ENCODE measurements around the gene RAG1. TPM values are rescaled to one million over a fixed set of nuclear protein-coding genes. Genes with fewer than 3 reads are reported as not detected.

The RAG1 gene
- total RNA-seq, 1 experiment from 2014 or later: 0.11 TPM

- Histone ChIP-seq H3K27ac (ENCODE audit: low read depth, low read length, poor library complexity, severe bottlenecking) (no peak overlapping the region), H3K9me3 (ENCODE audit: low read depth, low read length, poor library complexity, severe bottlenecking) (no peaks in the 10 kb centered on the region), H3K4me3 (ENCODE audit: low read depth, low read length, poor library complexity, severe bottlenecking) (no peak overlapping the region), H3K36me3 (ENCODE audit: insufficient read depth, low read length, poor library complexity, severe bottlenecking) (no peaks in the 10 kb centered on the region), H3K4me1 (ENCODE audit: insufficient read depth, low read length, poor library complexity, severe bottlenecking) (no peaks in the 10 kb centered on the region), H3K27me3 (replicated peaks; ENCODE audit: insufficient read depth, low read depth, low read length, poor library complexity) (no peaks in the 10 kb centered on the region)
- intact Hi-C loops (cut with micrococcal nuclease; ENCODE audit: unreplicated experiment): no loop called here
- no peak for DNase-seq (ENCODE audit: low spot score)
- CTCF ChIA-PET: no interaction called here
- POLR2A ChIA-PET (ENCODE audit: low non-redundant PET): no interaction called here
- BruUV-seq (replicated peaks): no TSS peak
- TF ChIP-seq CTCF (conservative IDR thresholded peaks at IDR 0.05; ENCODE audit: low read depth, low read length): no peak
- TF ChIP-seq EZH2 (IDR thresholded peaks at IDR 0.05; ENCODE audit: borderline replicate concordance, low read depth, low read length, poor library complexity, severe bottlenecking): no peak
These were observed 37.7 kb downstream of the RAG1 start for GRCh38 chr11:36605221-36606216.

DNA sequence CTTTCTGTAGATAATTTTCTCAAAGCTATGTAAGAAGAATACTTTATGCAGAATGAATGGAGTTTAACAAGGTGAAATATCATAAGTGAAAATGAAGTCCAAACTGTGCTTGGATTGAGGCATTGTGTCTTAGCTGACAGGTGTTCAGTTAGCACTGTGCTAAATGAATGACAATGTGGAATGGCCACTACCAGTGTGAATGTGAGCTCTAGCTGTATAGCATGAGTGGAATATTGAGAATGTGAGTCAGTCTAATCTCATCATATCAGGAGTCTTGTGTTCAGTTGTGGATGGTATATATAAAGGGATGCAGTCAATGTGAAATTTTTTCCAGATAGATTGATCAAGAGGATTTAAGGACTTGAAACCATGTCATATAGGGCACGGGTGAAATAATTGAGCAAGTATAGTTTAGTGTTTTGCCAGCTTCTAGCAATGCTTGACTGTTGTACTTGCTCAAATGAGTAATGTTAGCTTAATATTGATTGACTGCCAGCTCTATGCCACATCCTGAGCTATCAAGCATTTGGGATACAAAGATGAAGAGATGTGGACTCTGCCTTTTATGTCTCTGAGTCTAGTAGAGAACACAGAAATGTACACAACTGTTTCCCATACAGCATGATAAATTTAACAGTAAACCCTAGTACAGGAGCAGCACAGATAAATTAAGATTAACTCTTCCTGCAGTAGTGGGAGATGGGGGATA lies 40.8 kb downstream of the RAG1 start:
- intact Hi-C loops (cut with micrococcal nuclease; ENCODE audit: unreplicated experiment): no loop called here
- TF ChIP-seq EZH2 (IDR thresholded peaks at IDR 0.05; ENCODE audit: borderline replicate concordance, low read depth, low read length, poor library complexity, severe bottlenecking): no peak
- no peak for TF ChIP-seq CTCF (conservative IDR thresholded peaks at IDR 0.05; ENCODE audit: low read depth, low read length)
- ChIA-PET POLR2A (ENCODE audit: low non-redundant PET) (no interaction called here), CTCF (interaction anchor here (1.2 to 2.0 kb wide), 2 partner anchors 44 to 138 kb away, joined by 4 to 6 read pairs; no protein-coding TSS in a partner anchor)
- no peaks in the 10 kb centered on the region for H3K27me3 ChIP-seq (replicated peaks; ENCODE audit: insufficient read depth, low read depth, low read length, poor library complexity)
- H3K27ac ChIP-seq (ENCODE audit: low read depth, low read length, poor library complexity, severe bottlenecking): no peak overlapping the region
- no peak overlapping the region for H3K4me3 ChIP-seq (ENCODE audit: low read depth, low read length, poor library complexity, severe bottlenecking)
- H3K36me3 ChIP-seq (ENCODE audit: insufficient read depth, low read length, poor library complexity, severe bottlenecking): no peaks in the 10 kb centered on the region
- no peaks in the 10 kb centered on the region for H3K9me3 ChIP-seq (ENCODE audit: low read depth, low read length, poor library complexity, severe bottlenecking)
- H3K4me1 ChIP-seq (ENCODE audit: insufficient read depth, low read length, poor library complexity, severe bottlenecking): no peaks in the 10 kb centered on the region
- BruUV-seq (replicated peaks): no TSS peak
- no peak for DNase-seq (ENCODE audit: low spot score)

- BruUV-seq (replicated peaks): no TSS peak
- H3K27ac ChIP-seq (ENCODE audit: low read depth, low read length, poor library complexity, severe bottlenecking): no peak overlapping the region
- H3K9me3 ChIP-seq (ENCODE audit: low read depth, low read length, poor library complexity, severe bottlenecking): no peaks in the 10 kb centered on the region
- H3K36me3 ChIP-seq (ENCODE audit: insufficient read depth, low read length, poor library complexity, severe bottlenecking): no peaks in the 10 kb centered on the region
- TF ChIP-seq CTCF (conservative IDR thresholded peaks at IDR 0.05; ENCODE audit: low read depth, low read length): no peak
- TF ChIP-seq EZH2 (IDR thresholded peaks at IDR 0.05; ENCODE audit: borderline replicate concordance, low read depth, low read length, poor library complexity, severe bottlenecking): no peak
- H3K27me3 ChIP-seq (replicated peaks; ENCODE audit: insufficient read depth, low read depth, low read length, poor library complexity): no peaks in the 10 kb centered on the region
- POLR2A ChIA-PET (ENCODE audit: low non-redundant PET): no interaction called here
- DNase-seq (ENCODE audit: low spot score): no peak
- no peaks in the 10 kb centered on the region for H3K4me1 ChIP-seq (ENCODE audit: insufficient read depth, low read length, poor library complexity, severe bottlenecking)
- CTCF ChIA-PET: interaction anchor here (2.0 kb wide), 1 partner anchor 45 kb away, joined by 6 read pairs; no protein-coding TSS in a partner anchor
- intact Hi-C loops (cut with micrococcal nuclease; ENCODE audit: unreplicated experiment): no loop called here
- no peak overlapping the region for H3K4me3 ChIP-seq (ENCODE audit: low read depth, low read length, poor library complexity, severe bottlenecking)
These were observed 41.6 kb downstream of the RAG1 start for GRCh38 chr11:36609383-36609782.
